H9 (cell line): Measurements from ENCODE around the gene SOCS3. TPM values are rescaled to one million over a fixed set of nuclear protein-coding genes. Genes with fewer than 3 reads are reported as not detected.
"Not testable (repeated sequence)": the region's sequence is repeated elsewhere in the genome, so short reads cannot be mapped to it uniquely, and the experiment has no call there.

Experiments
- DNase-seq: peaks from one replicate; pipeline ENCODE4 v3.0.0-alpha.2; 2017
- H2AFZ ChIP-seq: one replicate; pipeline ENCODE4 v1.6.1; 2013; ENCODE audit warnings: mild to moderate bottlenecking, low read length, control low read depth, moderate library complexity
- H2AK5ac ChIP-seq: 2 replicates; pipeline ENCODE4 v1.6.1; 2013; ENCODE audit warnings: low read length, control low read depth, mixed read lengths; ENCODE audit not compliant: insufficient read length
- H2BK120ac ChIP-seq: one replicate; pipeline ENCODE4 v1.6.1; 2013; ENCODE audit warnings: low read depth, mild to moderate bottlenecking, low read length, control low read depth, inconsistent platforms; ENCODE audit not compliant: poor library complexity, severe bottlenecking
- H2BK12ac ChIP-seq: 2 replicates; pipeline ENCODE4 v1.6.1; 2013; ENCODE audit warnings: low read length, control low read depth, mixed read lengths, low read depth; ENCODE audit not compliant: insufficient read length
- H2BK15ac ChIP-seq: 2 replicates; pipeline ENCODE4 v1.6.1; 2013; ENCODE audit warnings: low read depth, low read length, control low read depth
- H2BK20ac ChIP-seq: one replicate; pipeline ENCODE4 v1.6.1; 2013; ENCODE audit warnings: low read depth, mild to moderate bottlenecking, low read length, control low read depth, inconsistent platforms; ENCODE audit not compliant: poor library complexity, severe bottlenecking
- H2BK5ac ChIP-seq: 2 replicates; pipeline ENCODE4 v1.6.1; 2013; ENCODE audit warnings: low read length, control low read depth, mixed read lengths; ENCODE audit not compliant: insufficient read length
- H3K14ac ChIP-seq: 2 replicates; pipeline ENCODE4 v1.6.1; 2013; ENCODE audit warnings: low read length, control low read depth; ENCODE audit not compliant: insufficient read depth
- H3K18ac ChIP-seq: 2 replicates; pipeline ENCODE4 v1.6.1; 2013; ENCODE audit warnings: low read depth, mild to moderate bottlenecking, mixed read lengths, low read length, control low read depth; ENCODE audit not compliant: insufficient read length
- H3K23ac ChIP-seq: 2 replicates; pipeline ENCODE4 v1.6.1; 2013; ENCODE audit warnings: low read length, control low read depth, mixed read lengths, low read depth; ENCODE audit not compliant: insufficient read length
- H3K23me2 ChIP-seq: 2 replicates; pipeline ENCODE4 v1.6.1; 2013; ENCODE audit warnings: low read depth, mild to moderate bottlenecking, mixed read lengths, low read length, control low read depth; ENCODE audit not compliant: insufficient read length, poor library complexity, severe bottlenecking
- H3K27ac ChIP-seq: 2 replicates; pipeline ENCODE4 v1.5.1; 2013; ENCODE audit warnings: low read length, control low read depth, mixed read lengths, low read depth; ENCODE audit not compliant: insufficient read length
- H3K27me3 ChIP-seq: 2 replicates; pipeline ENCODE4 v1.6.1; 2013; ENCODE audit warnings: low read length, control low read depth, inconsistent platforms; ENCODE audit not compliant: insufficient read depth
- H3K4ac ChIP-seq: 2 replicates; pipeline ENCODE4 v1.6.1; 2013; ENCODE audit warnings: low read depth, mild to moderate bottlenecking, control low read depth, inconsistent platforms, low read length, moderate library complexity
- H3K4me1 ChIP-seq: 2 replicates; pipeline ENCODE4 v1.6.1; 2013; ENCODE audit warnings: low read length, control low read depth, inconsistent platforms; ENCODE audit not compliant: insufficient read depth
- H3K4me2 ChIP-seq: 2 replicates; pipeline ENCODE4 v1.6.1; 2013; ENCODE audit warnings: low read length, control low read depth, mixed read lengths; ENCODE audit not compliant: insufficient read length, insufficient read depth
- H3K56ac ChIP-seq: 2 replicates; pipeline ENCODE4 v1.6.1; 2013; ENCODE audit warnings: low read depth, mild to moderate bottlenecking, mixed read lengths, low read length, control low read depth; ENCODE audit not compliant: insufficient read length
- H3K79me1 ChIP-seq: 2 replicates; pipeline ENCODE4 v1.6.1; 2013; ENCODE audit warnings: low read depth, mild to moderate bottlenecking, moderate library complexity, low read length, control low read depth, inconsistent platforms; ENCODE audit not compliant: insufficient read depth, poor library complexity, severe bottlenecking
- H3K79me2 ChIP-seq: 2 replicates; pipeline ENCODE4 v1.6.1; 2013; ENCODE audit warnings: low read length, control low read depth, inconsistent platforms; ENCODE audit not compliant: insufficient read depth
- H3K9ac ChIP-seq: 2 replicates; pipeline ENCODE4 v1.6.1; 2013; ENCODE audit warnings: low read length, control low read depth, mixed read lengths; ENCODE audit not compliant: insufficient read length; ENCODE audit errors: extremely low read depth
- H3K9me3 ChIP-seq: one replicate; pipeline ENCODE4 v1.6.1; 2013; ENCODE audit warnings: low read depth, low read length, inconsistent platforms; ENCODE audit not compliant: control insufficient read depth
- H3T11ph ChIP-seq: one replicate; pipeline ENCODE4 v1.6.1; 2013; ENCODE audit warnings: mild to moderate bottlenecking, low read length, control low read depth, inconsistent platforms
- H4K20me1 ChIP-seq: one replicate; pipeline ENCODE4 v1.6.1; 2013; ENCODE audit not compliant: control insufficient read depth, insufficient read length, insufficient read depth
- H4K5ac ChIP-seq: 2 replicates; pipeline ENCODE4 v1.6.1; 2013; ENCODE audit warnings: low read depth, mild to moderate bottlenecking, mixed read lengths, low read length, control low read depth; ENCODE audit not compliant: insufficient read length
- H4K8ac ChIP-seq: replicated peaks from 2 replicates; pipeline ENCODE4 v1.6.1; 2013; ENCODE audit warnings: low read length, control low read depth, mixed read lengths, low read depth; ENCODE audit not compliant: insufficient read length
- H4K91ac ChIP-seq: 2 replicates; pipeline ENCODE4 v1.6.1; 2013; ENCODE audit warnings: low read depth, mild to moderate bottlenecking, moderate library complexity, mixed read lengths, low read length, control low read depth; ENCODE audit not compliant: insufficient read length
- H3K27ac Mint-ChIP-seq, 3 experiments: 2 replicates in 2 of 3; 3 replicates in 1 of 3; pipeline ENCODE4 v1.8.0; 2020 to 2021; ENCODE audit warnings: mixed read lengths in 3 of 3, mild to moderate bottlenecking in 1 of 3, moderate library complexity in 1 of 3
- H3K27me3 Mint-ChIP-seq: 2 replicates; pipeline ENCODE4 v1.8.0; 2021; ENCODE audit warnings: low read depth, mild to moderate bottlenecking, moderate library complexity, mixed read lengths
- H3K36me3 Mint-ChIP-seq, 3 experiments: 2 replicates in 2 of 3; 3 replicates in 1 of 3; pipeline ENCODE4 v1.8.0; 2020 to 2021; ENCODE audit warnings: low read depth in 3 of 3, mixed read lengths in 3 of 3; ENCODE audit not compliant: insufficient read depth in 1 of 3
- H3K4me1 Mint-ChIP-seq, 2 experiments: 2 replicates each; pipeline ENCODE4 v1.8.0; 2020; ENCODE audit warnings: mixed read lengths in 2 of 2
- H3K4me3 Mint-ChIP-seq, 2 experiments: 2 replicates in 1 of 2; 3 replicates in 1 of 2; pipeline ENCODE4 v1.8.0; 2020 to 2021; ENCODE audit warnings: mild to moderate bottlenecking in 2 of 2, mixed read lengths in 2 of 2, moderate library complexity in 1 of 2
- H3K9me3 Mint-ChIP-seq, 2 experiments: 2 replicates in 1 of 2; 3 replicates in 1 of 2; pipeline ENCODE4 v1.8.0; 2020; ENCODE audit warnings: mild to moderate bottlenecking in 2 of 2, mixed read lengths in 2 of 2, moderate library complexity in 1 of 2
- WGBS: extraction: QIAGEN DNeasy Blood & Tissue Kit; methylation state at CpG from one replicate; pipeline ENCODE4 v1.1.7; 2013; ENCODE audit warnings: missing lambda C conversion rate, low lambda C conversion rate, mixed read lengths; ENCODE audit not compliant: insufficient read length; ENCODE audit errors: extremely low coverage; 5-methylcytosine and 5-hydroxymethylcytosine counted together
- total RNA-seq: library from RNA; stranded (reverse); gene quantifications from 2 replicates; pipeline ENCODE4 v1.2.1, GENCODE V29; 2021
- TF ChIP-seq, protein P1 (sequence below): fragments of 200-600 bp; sonication (generic); conservative IDR thresholded peaks from 3 replicates; pipeline ENCODE4 v1.8.0; 2021; ENCODE audit warnings: antibody characterized with exemption, mild to moderate bottlenecking

Gene SOCS3
- total RNA-seq, 1 experiment from 2014 or later, result 9.5 TPM

DNA sequence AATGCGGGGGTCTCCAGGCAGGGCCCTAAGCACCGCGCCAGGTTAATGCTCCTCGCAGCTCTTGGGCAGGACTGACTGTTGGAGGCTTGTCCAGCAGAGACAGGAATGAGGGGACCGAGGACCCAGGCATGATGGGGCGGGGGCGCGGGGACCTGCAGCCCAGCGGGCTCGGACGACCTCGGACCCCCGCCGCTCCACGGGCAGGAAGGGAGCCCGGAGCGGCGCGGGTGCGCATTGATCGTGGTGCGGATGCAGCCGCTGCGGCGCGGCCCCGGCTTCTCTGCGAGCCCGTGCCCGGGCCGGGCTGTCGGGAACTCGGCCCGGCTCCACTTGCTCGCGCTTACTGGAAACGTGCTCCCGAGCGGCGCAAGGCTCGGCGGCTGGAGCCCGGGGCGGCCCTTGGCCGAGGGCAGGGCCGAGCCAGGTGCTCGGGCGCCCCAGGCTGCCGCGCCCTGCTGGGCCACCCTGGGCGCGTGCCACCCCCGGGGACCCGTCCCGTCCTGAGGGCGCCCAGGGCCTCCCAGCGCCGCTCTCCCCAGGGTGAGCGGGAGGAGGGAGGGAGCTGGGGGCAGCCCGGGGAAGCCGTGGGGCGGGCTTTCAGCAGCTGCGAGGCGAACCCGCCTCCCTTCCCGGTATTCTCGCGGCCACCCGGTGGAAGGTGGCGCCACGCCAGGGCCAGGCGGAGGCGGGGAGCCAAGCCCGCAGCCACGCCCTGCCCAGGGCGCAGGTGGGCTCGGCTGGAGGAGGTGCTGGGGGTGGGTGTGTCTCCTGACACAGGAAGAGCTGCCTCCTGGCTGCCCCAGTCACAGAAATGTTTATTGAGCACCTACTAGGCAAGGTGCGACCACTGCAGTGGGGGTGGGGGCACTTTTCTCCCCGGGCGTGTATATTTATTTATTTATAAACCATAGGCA, 45.9 kb downstream of the SOCS3 start:
- H4K8ac ChIP-seq, result no peak overlapping the region
- no peaks in the 10 kb centered on the region for H4K20me1 ChIP-seq
- H3K79me2 ChIP-seq, result no peaks in the 10 kb centered on the region
- no peak overlapping the region for H2BK12ac ChIP-seq
- peaks cover 3% of the 10 kb centered on the region; the same call in 1 of the 2 replicates for H3K4me1 ChIP-seq
- H3K18ac ChIP-seq, result no peak overlapping the region
- no peaks in the 10 kb centered on the region for H3K79me1 ChIP-seq
- no peak overlapping the region for H3K56ac ChIP-seq
- H3K27ac Mint-ChIP-seq, result no peak overlapping the region; a peak in 1 of 7 replicates
- TF ChIP-seq, protein P1, sequence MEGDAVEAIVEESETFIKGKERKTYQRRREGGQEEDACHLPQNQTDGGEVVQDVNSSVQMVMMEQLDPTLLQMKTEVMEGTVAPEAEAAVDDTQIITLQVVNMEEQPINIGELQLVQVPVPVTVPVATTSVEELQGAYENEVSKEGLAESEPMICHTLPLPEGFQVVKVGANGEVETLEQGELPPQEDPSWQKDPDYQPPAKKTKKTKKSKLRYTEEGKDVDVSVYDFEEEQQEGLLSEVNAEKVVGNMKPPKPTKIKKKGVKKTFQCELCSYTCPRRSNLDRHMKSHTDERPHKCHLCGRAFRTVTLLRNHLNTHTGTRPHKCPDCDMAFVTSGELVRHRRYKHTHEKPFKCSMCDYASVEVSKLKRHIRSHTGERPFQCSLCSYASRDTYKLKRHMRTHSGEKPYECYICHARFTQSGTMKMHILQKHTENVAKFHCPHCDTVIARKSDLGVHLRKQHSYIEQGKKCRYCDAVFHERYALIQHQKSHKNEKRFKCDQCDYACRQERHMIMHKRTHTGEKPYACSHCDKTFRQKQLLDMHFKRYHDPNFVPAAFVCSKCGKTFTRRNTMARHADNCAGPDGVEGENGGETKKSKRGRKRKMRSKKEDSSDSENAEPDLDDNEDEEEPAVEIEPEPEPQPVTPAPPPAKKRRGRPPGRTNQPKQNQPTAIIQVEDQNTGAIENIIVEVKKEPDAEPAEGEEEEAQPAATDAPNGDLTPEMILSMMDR, result no peak
- H3K4me2 ChIP-seq, result peak overlapping the region; percentile 17
- H3K9ac ChIP-seq, result no peak overlapping the region
- H3K4me3 Mint-ChIP-seq, result peak overlapping the region; percentile 68 to 79
- no peak overlapping the region for H3T11ph ChIP-seq
- H3K27me3 Mint-ChIP-seq, result peaks cover 21% of the 10 kb centered on the region
- H3K36me3 Mint-ChIP-seq, result no peaks in the 10 kb centered on the region
- no peak overlapping the region for H2BK120ac ChIP-seq
- no peak overlapping the region for H3K4ac ChIP-seq
- H4K5ac ChIP-seq, result no peak overlapping the region
- no peak overlapping the region for H2BK15ac ChIP-seq
- DNase-seq, result peak; percentile 97
- no peaks in the 10 kb centered on the region for H3K27me3 ChIP-seq
- no peak overlapping the region for H2BK20ac ChIP-seq
- WGBS, result no CpG with 5 or more reads among the region's 80 CpGs
- no peak overlapping the region for H2BK5ac ChIP-seq
- H3K4me1 Mint-ChIP-seq, result peaks cover 45 to 49% of the 10 kb centered on the region in 2 experiments
- no peaks in the 10 kb centered on the region for H3K9me3 ChIP-seq
- H3K9me3 Mint-ChIP-seq, result no peaks in the 10 kb centered on the region; a peak in 2 of 5 replicates
- H3K14ac ChIP-seq, result no peak overlapping the region
- peaks cover 3% of the 10 kb centered on the region for H3K23me2 ChIP-seq
- no peak overlapping the region for H3K23ac ChIP-seq
- H2AFZ ChIP-seq, result no peak overlapping the region
- no peak overlapping the region for H3K27ac ChIP-seq
- H2AK5ac ChIP-seq, result no peak overlapping the region
- H4K91ac ChIP-seq, result no peak overlapping the region

DNA sequence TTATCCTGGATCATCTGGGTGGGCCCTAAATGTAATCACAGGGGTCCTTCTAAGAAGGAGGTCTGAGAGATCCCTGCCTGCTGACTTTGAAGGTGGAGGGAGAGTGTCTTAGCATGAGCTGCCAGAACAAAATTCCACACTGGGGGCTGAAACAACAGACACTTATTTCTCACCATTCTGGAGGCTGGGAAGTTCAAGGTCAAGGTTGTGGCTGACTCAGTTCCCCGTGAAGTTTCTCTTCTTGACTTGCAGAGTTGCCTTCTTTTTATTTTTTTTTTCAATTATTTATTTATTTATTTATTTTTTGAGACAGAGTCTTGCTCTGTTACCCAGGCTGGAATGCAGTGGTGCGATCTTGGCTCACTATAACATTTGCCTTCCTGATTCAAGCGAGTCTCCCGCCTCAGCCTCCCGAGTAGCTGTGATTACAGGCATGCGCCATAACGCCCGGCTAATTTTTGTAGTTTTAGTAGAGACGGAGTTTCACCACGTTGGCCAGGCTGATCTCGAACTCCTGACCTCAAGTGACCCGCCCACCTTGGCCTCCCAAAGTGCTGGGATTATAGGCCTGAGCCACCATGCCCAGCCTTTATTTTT, 50.1 kb downstream of the SOCS3 start:
- not testable (repeated sequence) for H3K4me2 ChIP-seq, H4K5ac ChIP-seq, H3K79me1 ChIP-seq, H4K91ac ChIP-seq, H3K4me3 Mint-ChIP-seq, H3K27me3 ChIP-seq, H3K18ac ChIP-seq, H3K27ac ChIP-seq, H2AK5ac ChIP-seq, H3K23me2 ChIP-seq, H2BK120ac ChIP-seq, H3K9me3 ChIP-seq, H3K36me3 Mint-ChIP-seq, H3K4ac ChIP-seq, H4K20me1 ChIP-seq, H3K9ac ChIP-seq, DNase-seq, H3K4me1 ChIP-seq, H3K56ac ChIP-seq, H2BK20ac ChIP-seq, H2BK5ac ChIP-seq, H3K79me2 ChIP-seq, H2BK12ac ChIP-seq, H3K23ac ChIP-seq, H4K8ac ChIP-seq, H3T11ph ChIP-seq, H3K14ac ChIP-seq, H2AFZ ChIP-seq, H2BK15ac ChIP-seq
- peaks cover 14 to 17% of the 10 kb centered on the region in 2 experiments for H3K4me1 Mint-ChIP-seq
- WGBS, result no CpG with 5 or more reads among the region's 12 CpGs
- H3K27ac Mint-ChIP-seq, result peak overlapping the region in 1 of 3 experiments; percentile 59; a peak in 1 of 7 replicates
- H3K9me3 Mint-ChIP-seq, result peaks cover 12 to 17% of the 10 kb centered on the region in 2 experiments
- peaks cover 28% of the 10 kb centered on the region for H3K27me3 Mint-ChIP-seq
